Measurements from ENCODE around the gene FLNB.

Gene FLNB

DNA sequence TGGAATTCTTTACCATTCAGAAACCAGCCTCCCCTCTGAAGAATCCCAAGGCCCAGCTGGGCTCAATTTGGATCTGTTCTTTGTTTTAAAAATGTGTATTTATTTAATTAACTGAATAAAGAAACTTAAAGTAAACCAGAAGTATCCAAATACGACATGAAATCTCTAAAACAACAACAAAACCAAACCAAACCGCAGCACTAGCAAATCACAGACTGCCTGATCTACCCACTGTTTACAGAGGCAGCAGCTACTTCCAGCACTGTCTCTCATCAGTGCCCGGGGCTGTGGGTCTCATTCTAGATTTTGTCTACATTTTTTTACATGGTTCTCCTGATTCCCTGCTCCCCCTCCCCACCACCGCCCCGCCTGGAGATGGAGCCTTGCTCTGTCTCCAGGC is 2.3 kb downstream of the FLNB start:
- DNase-seq (ENCODE audit: extremely low spot score), result no peak
- TF ChIP-seq, protein P1, sequence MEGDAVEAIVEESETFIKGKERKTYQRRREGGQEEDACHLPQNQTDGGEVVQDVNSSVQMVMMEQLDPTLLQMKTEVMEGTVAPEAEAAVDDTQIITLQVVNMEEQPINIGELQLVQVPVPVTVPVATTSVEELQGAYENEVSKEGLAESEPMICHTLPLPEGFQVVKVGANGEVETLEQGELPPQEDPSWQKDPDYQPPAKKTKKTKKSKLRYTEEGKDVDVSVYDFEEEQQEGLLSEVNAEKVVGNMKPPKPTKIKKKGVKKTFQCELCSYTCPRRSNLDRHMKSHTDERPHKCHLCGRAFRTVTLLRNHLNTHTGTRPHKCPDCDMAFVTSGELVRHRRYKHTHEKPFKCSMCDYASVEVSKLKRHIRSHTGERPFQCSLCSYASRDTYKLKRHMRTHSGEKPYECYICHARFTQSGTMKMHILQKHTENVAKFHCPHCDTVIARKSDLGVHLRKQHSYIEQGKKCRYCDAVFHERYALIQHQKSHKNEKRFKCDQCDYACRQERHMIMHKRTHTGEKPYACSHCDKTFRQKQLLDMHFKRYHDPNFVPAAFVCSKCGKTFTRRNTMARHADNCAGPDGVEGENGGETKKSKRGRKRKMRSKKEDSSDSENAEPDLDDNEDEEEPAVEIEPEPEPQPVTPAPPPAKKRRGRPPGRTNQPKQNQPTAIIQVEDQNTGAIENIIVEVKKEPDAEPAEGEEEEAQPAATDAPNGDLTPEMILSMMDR (IDR thresholded peaks at IDR 0.05; ENCODE audit: control extremely low read depth, extremely low read depth, low read depth, missing control alignments), result no peak
- CTCF ChIA-PET, result interaction anchor here (1.0 to 5.5 kb wide), 9 partner anchors 12 to 208 kb away, joined by 3 to 27 read pairs (median 4); no protein-coding TSS in a partner anchor
- POLR2A ChIA-PET, result no interaction called here

DNA sequence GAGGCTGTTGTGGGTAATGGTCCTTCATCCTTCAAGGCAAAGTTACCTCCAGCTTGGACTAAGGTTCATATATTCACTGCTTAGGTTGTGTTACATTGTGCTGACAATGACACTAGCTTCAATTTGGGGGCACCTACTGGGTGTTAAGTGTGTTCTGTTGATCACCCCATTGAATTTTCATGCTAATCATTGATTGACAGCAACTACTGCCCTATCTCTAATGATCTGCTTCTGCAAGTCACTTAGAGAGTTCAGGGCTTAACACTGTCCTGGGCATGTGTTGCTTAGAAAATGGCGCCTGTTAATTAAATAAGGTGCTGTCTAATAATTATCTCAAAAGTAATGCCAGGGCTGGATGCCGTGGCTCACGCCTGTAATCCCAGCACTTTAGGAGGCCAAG is 3.4 kb downstream of the FLNB start:
- CTCF ChIA-PET, result interaction anchor here (1.0 to 5.5 kb wide), 9 partner anchors 12 to 207 kb away, joined by 3 to 27 read pairs (median 4); no protein-coding TSS in a partner anchor
- POLR2A ChIA-PET, result interaction anchor here (0.8 kb wide), 1 partner anchor 12 kb away, joined by 3 read pairs; no protein-coding TSS in a partner anchor
- TF ChIP-seq, protein P1 (IDR thresholded peaks at IDR 0.05; ENCODE audit: control extremely low read depth, extremely low read depth, low read depth, missing control alignments), result no peak
- DNase-seq (ENCODE audit: extremely low spot score), result no peak

DNA sequence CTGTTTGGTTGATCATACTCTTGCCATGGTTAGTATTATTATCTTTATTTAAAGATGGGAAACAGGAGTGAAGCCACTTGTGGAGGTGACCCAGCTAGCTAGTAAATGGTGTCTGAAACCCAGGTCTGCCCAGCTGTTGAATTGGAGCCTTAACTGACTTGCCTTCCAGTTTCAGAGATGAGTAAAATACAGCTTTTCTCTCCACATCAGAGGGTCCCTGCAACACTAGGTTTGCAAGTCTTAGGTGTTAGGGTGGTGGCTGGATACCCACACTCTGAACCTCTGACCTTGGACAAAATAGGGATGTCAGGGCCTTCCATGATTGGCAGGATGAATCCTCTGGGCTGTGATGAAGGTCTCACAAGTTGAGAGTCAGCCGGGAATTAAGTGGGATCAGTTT is 4.1 kb downstream of the FLNB start:
- TF ChIP-seq, protein P1 (IDR thresholded peaks at IDR 0.05; ENCODE audit: control extremely low read depth, extremely low read depth, low read depth, missing control alignments), result no peak
- POLR2A ChIA-PET, result no interaction called here
- DNase-seq (ENCODE audit: extremely low spot score), result no peak
- CTCF ChIA-PET, result interaction anchor here (1.3 to 5.5 kb wide), 4 partner anchors 11 to 165 kb away, joined by 5 to 27 read pairs (median 8); no protein-coding TSS in a partner anchor

DNA sequence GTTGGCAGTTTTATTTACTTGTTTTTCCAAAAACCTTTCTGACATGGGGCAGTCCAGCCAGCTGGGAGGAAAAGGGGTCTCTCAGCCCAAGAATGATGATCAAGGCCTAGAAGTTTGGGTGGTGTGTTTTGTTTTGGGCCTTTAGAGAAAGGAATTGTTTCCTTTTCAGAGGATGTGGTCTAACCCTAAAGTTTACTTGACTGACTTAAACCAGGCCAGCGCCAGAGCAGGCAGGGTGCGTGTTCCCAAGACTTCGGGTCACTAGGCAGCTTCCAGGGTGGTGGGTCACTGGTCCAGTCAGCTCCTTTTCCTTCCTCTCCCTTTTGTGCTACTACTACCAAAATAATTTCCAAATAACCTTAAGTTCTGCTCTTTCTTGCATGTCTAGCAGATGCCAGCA is 4.9 kb downstream of the FLNB start:
- TF ChIP-seq, protein P1 (IDR thresholded peaks at IDR 0.05; ENCODE audit: control extremely low read depth, extremely low read depth, low read depth, missing control alignments), result no peak
- DNase-seq (ENCODE audit: extremely low spot score), result no peak
- ChIA-PET POLR2A (interaction anchor here (0.6 kb wide), 1 partner anchor 29 kb away, joined by 8 read pairs; no protein-coding TSS in a partner anchor), CTCF (interaction anchor here (1.3 to 5.5 kb wide), 6 partner anchors 8 to 165 kb away, joined by 4 to 27 read pairs (median 6); no protein-coding TSS in a partner anchor)

DNA sequence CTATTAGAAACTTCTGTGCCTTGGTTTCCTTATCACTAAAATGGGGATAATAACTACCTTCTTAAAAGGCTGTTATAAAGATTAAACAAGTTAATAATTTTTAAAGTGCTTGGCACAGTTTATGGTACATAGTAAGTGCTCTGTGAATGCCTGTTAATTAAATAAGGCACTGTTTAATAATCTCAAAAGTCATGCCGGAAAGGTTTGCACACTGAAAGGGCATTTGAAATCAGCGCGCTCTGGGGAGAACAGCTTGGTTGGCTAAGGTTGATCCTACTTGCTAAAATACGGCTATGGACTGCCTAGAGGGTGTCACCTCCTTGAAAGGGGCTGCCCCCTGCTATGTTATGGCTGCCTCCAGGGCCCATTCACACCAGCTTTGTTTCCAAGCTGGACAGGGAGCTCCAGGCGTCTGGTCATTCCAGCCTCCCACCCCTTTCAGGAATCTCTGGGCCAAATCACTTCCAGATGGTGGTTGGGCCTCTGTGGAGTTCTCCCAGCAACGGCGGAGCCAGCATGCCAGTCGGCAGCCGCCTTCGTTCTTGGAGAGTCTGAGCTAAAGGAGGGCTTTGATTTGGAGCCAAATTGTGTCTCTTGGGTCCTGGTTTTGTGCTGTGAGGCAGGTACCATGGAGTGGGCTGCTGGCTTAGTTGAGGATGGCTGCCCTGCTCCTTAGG is 5.9 kb downstream of the FLNB start:
- CTCF ChIA-PET, result interaction anchor here (0.7 to 5.5 kb wide), 5 partner anchors 9 to 174 kb away, joined by 3 to 27 read pairs (median 4); no protein-coding TSS in a partner anchor
- POLR2A ChIA-PET, result no interaction called here
- TF ChIP-seq, protein P1 (IDR thresholded peaks at IDR 0.05; ENCODE audit: control extremely low read depth, extremely low read depth, low read depth, missing control alignments), result no peak
- no peak for DNase-seq (ENCODE audit: extremely low spot score)

DNA sequence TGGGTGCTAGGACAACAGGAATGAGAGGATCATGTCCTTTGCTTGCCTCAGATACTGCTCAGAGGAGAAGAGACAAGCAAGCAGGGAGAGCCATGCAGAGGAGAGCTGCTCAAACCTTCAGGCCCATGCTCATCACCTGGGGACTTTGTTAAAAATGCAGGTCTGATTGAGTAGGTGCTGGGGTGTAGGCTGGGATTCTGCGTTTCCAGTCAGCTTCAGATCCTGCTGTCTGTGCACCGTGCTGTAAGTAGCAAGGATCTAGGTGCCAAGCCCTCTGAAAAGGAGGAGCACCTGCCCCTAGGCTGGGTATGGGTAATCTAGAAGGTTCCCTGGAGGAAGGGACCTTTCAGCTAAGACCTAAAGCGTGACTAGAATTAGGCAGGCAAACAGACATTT is 7.3 kb downstream of the FLNB start:
- POLR2A ChIA-PET, result no interaction called here
- DNase-seq (ENCODE audit: extremely low spot score), result no peak
- CTCF ChIA-PET, result interaction anchor here (1.1 to 5.5 kb wide), 4 partner anchors 13 to 162 kb away, joined by 3 to 27 read pairs (median 4); no protein-coding TSS in a partner anchor
- TF ChIP-seq, protein P1 (IDR thresholded peaks at IDR 0.05; ENCODE audit: control extremely low read depth, extremely low read depth, low read depth, missing control alignments), result no peak
